IMR-90 (cell line): Measurements from ENCODE around the gene CPNE2. TPM values are rescaled to one million over a fixed set of nuclear protein-coding genes. Genes with fewer than 3 reads are reported as not detected.

Experiments used
- ATAC-seq: fragments of 200-7000 bp; cut with Tn5 transposase; 2 replicates; pipeline ENCODE4 v1.9.1; 2020; ENCODE audit warnings: low read depth, mild to moderate bottlenecking, moderate library complexity
- BruUV-seq: library from RNA; stranded (reverse); fragments of 400-500 nt; replicated peaks from 2 replicates; lab custom pipeline; 2021; lab: Mats Ljungman, UMichigan
- CTCF ChIA-PET: fragments of 300-600 bp; formaldehyde crosslinking; extraction: SDS; loops from one replicate; lab custom pipeline; 2021; ENCODE audit warnings: antibody characterized with exemption; lab: Yijun Ruan, JAX
- POLR2A ChIA-PET: fragments of 300-600 bp; sonication (Branson Sonifier 250); formaldehyde crosslinking; loops from one replicate; lab custom pipeline; 2022; ENCODE audit warnings: antibody characterized with exemption; ENCODE audit not compliant: unreplicated experiment; lab: Charles Lee
- DNase-seq: peaks from one replicate; pipeline ENCODE4 v3.0.0; 2013
- H2AFZ ChIP-seq: replicated peaks from 2 replicates; pipeline ENCODE3; 2013; ENCODE audit warnings: low read length, mild to moderate bottlenecking; ENCODE audit not compliant: poor library complexity
- H2AK5ac ChIP-seq: 2 replicates; pipeline ENCODE4 v1.6.1; 2013; ENCODE audit warnings: low read depth, low read length, inconsistent platforms
- H2AK9ac ChIP-seq: replicated peaks from 2 replicates; pipeline ENCODE3; 2013; ENCODE audit warnings: mild to moderate bottlenecking, low read depth, low read length, moderate library complexity; ENCODE audit not compliant: poor library complexity
- H2BK120ac ChIP-seq: 2 replicates; pipeline ENCODE4 v1.6.1; 2013; ENCODE audit warnings: low read depth, low read length, inconsistent platforms
- H2BK15ac ChIP-seq: 3 replicates; pipeline ENCODE4 v1.6.1; 2013; ENCODE audit warnings: low read depth, low read length, inconsistent platforms
- H2BK20ac ChIP-seq: 2 replicates; pipeline ENCODE4 v1.6.1; 2013; ENCODE audit warnings: low read depth, mild to moderate bottlenecking, inconsistent platforms, low read length, moderate library complexity
- H2BK5ac ChIP-seq: 2 replicates; pipeline ENCODE4 v1.6.1; 2013; ENCODE audit warnings: mild to moderate bottlenecking, low read depth, low read length, inconsistent platforms; ENCODE audit not compliant: poor library complexity, severe bottlenecking
- H3K14ac ChIP-seq: replicated peaks from 2 replicates; pipeline ENCODE4 v1.6.1; 2013; ENCODE audit warnings: low read depth, low read length, inconsistent platforms
- H3K18ac ChIP-seq: 2 replicates; pipeline ENCODE4 v1.6.1; 2013; ENCODE audit warnings: low read depth, low read length, control low read depth
- H3K23ac ChIP-seq: 2 replicates; pipeline ENCODE4 v1.6.1; 2013; ENCODE audit warnings: low read depth, low read length, inconsistent platforms
- H3K27ac ChIP-seq: 2 replicates; pipeline ENCODE4 v1.5.1; 2013; ENCODE audit warnings: mild to moderate bottlenecking, control low read depth, low read length; ENCODE audit not compliant: insufficient read depth
- H3K27me3 ChIP-seq: 2 replicates; pipeline ENCODE4 v1.6.1; 2013; ENCODE audit warnings: low read length; ENCODE audit not compliant: control insufficient read depth, insufficient read depth
- H3K36me3 ChIP-seq: 2 replicates; pipeline ENCODE4 v1.6.1; 2013; ENCODE audit warnings: low read length, mixed read lengths; ENCODE audit not compliant: control insufficient read depth, insufficient read depth
- H3K4ac ChIP-seq: 2 replicates; pipeline ENCODE4 v1.6.1; 2013; ENCODE audit warnings: low read depth, low read length, inconsistent platforms
- H3K4me1 ChIP-seq: 2 replicates; pipeline ENCODE4 v1.6.1; 2013; ENCODE audit warnings: low read length, mixed read lengths; ENCODE audit not compliant: control insufficient read depth, insufficient read depth
- H3K4me2 ChIP-seq: 2 replicates; pipeline ENCODE4 v1.6.1; 2013; ENCODE audit warnings: low read depth, mild to moderate bottlenecking, control low read depth, low read length, moderate library complexity
- H3K4me3 ChIP-seq: 2 replicates; pipeline ENCODE4 v1.5.1; 2013; ENCODE audit warnings: low read depth, mild to moderate bottlenecking, control low read depth, low read length, moderate library complexity; ENCODE audit not compliant: insufficient read depth
- H3K56ac ChIP-seq: 2 replicates; pipeline ENCODE4 v1.6.1; 2013; ENCODE audit warnings: low read length, inconsistent platforms; ENCODE audit not compliant: insufficient read depth; ENCODE audit errors: extremely low read depth
- H3K79me1 ChIP-seq, 2 experiments: 2 replicates each; pipeline ENCODE4 v1.6.1; 2013; ENCODE audit warnings: low read length in 2 of 2, inconsistent platforms in 1 of 2, low read depth in 1 of 2
- H3K9ac ChIP-seq: 2 replicates; pipeline ENCODE4 v1.6.1; 2013; ENCODE audit warnings: low read depth, low read length, control low read depth
- H3K9me1 ChIP-seq: 2 replicates; pipeline ENCODE4 v1.6.1; 2013; ENCODE audit warnings: low read length, inconsistent platforms; ENCODE audit not compliant: insufficient read depth
- H3K9me3 ChIP-seq: 2 replicates; pipeline ENCODE4 v1.6.1; 2013; ENCODE audit warnings: low read length; ENCODE audit not compliant: control insufficient read depth, insufficient read depth
- H4K20me1 ChIP-seq: 2 replicates; pipeline ENCODE4 v1.6.1; 2013; ENCODE audit warnings: low read length, inconsistent platforms; ENCODE audit not compliant: insufficient read depth
- H4K5ac ChIP-seq: 2 replicates; pipeline ENCODE4 v1.6.1; 2013; ENCODE audit warnings: mild to moderate bottlenecking, low read depth, low read length, control low read depth
- H4K8ac ChIP-seq, 2 experiments: 2 replicates each; pipeline ENCODE4 v1.6.1; 2013; ENCODE audit warnings: low read depth in 2 of 2, low read length in 2 of 2, control low read depth in 1 of 2, inconsistent platforms in 1 of 2
- H4K91ac ChIP-seq: 2 replicates; pipeline ENCODE4 v1.6.1; 2013; ENCODE audit warnings: low read depth, low read length, inconsistent platforms; ENCODE audit not compliant: insufficient read depth
- BHLHE40 ChIP-seq: fragments of 150-350 bp; IDR thresholded peaks from 2 replicates; pipeline ENCODE4 v1.6.1; 2016; ENCODE audit warnings: mild to moderate bottlenecking, low read depth, low read length
- CEBPB ChIP-seq: IDR thresholded peaks from 2 replicates; pipeline ENCODE4 v1.6.1; 2012; ENCODE audit warnings: low read depth, low read length, improper control_type of control experiment
- MAFK ChIP-seq: IDR thresholded peaks from 2 replicates; pipeline ENCODE4 v1.6.1; 2012; ENCODE audit warnings: low read depth, low read length, improper control_type of control experiment
- NFE2L2 ChIP-seq: fragments of 150-350 bp; IDR thresholded peaks from 2 replicates; pipeline ENCODE4 v1.6.1; 2016; ENCODE audit warnings: low read depth, mild to moderate bottlenecking, low read length
- RAD21 ChIP-seq: IDR thresholded peaks from 2 replicates; pipeline ENCODE4 v1.6.1; 2012; ENCODE audit warnings: low read length, improper control_type of control experiment
- SMC3 ChIP-seq: fragments of 150-350 bp; IDR thresholded peaks from 2 replicates; pipeline ENCODE4 v1.6.1; 2016; ENCODE audit warnings: low read depth, mild to moderate bottlenecking, antibody characterized with exemption, low read length, moderate library complexity
- WGBS, 2 experiments: methylation state at CpG; one replicate each; pipeline versions ENCODE4 v1.1.5 to v1.1.7; 2013; ENCODE audit warnings: missing lambda C conversion rate in 2 of 2; ENCODE audit not compliant: insufficient read length in 1 of 2; ENCODE audit errors: extremely low coverage in 2 of 2; 5-methylcytosine and 5-hydroxymethylcytosine counted together
- dilution Hi-C: fragments of 300-500 bp; cut with HindIII; formaldehyde crosslinking; loops from one replicate; pipeline ENCODE4 v1.14.3; 2018; ENCODE audit warnings: low sequenced_read_pairs; ENCODE audit not compliant: unreplicated experiment
- in situ Hi-C: fragments of 300-500 bp; cut with MboI; formaldehyde crosslinking; loops from 3 replicates; pipeline ENCODE4 v1.14.3; 2019; ENCODE audit warnings: low sequenced_read_pairs, inconsistent platforms, mixed read lengths
- intact Hi-C: fragments of 100-400 bp; cut with micrococcal nuclease; formaldehyde crosslinking; loops from 2 replicates; pipeline ENCODE4 v1.10.0; 2022
- polyA plus RNA-seq, 3 experiments: library from polyadenylated mRNA; depleted of rRNA; stranded (reverse); fragments of >200 nt; gene quantifications; 2 replicates each; pipeline ENCODE4 v1.2.3, GENCODE V29; 2012; ENCODE audit warnings: low replicate concordance in 1 of 3
- total RNA-seq: library from RNA; depleted of rRNA; stranded (reverse); fragments of >200 nt; gene quantifications from 2 replicates; pipeline ENCODE4 v1.2.3, GENCODE V29; 2012

The CPNE2 gene
- total and polyA plus RNA-seq, 2 of the 4 experiments (the other 2 are of a cell fraction), result 15.4 to 48.0 TPM

- Histone ChIP-seq H2BK120ac (no peak overlapping the region), H3K4ac (peak overlapping the region; percentile 58; the same call in 1 of the 2 replicates), H4K20me1 (no peaks in the 10 kb centered on the region), H2BK20ac (0 out of 2 replicates have a peak overlapping the region, but pooled peaks have one; percentile 30), H3K4me3 (no peak overlapping the region), H3K9me1 (peaks cover 7% of the 10 kb centered on the region; the same call in 1 of the 2 replicates), H3K9me3 (no peaks in the 10 kb centered on the region; the same call in 1 of the 2 replicates), H3K23ac (no peak overlapping the region), H3K4me2 (no peak overlapping the region), H2AK9ac (peak overlapping the region; percentile 18), H2AK5ac (no peak overlapping the region; the same call in 1 of the 2 replicates), H3K36me3 (peaks cover 15% of the 10 kb centered on the region), H3K14ac (0 out of 2 replicates have a peak overlapping the region, but pooled peaks have one; percentile 32), H3K27me3 (no peaks in the 10 kb centered on the region), H2BK15ac (no peak overlapping the region), H3K27ac (peak overlapping the region; percentile 23; the same call in 1 of the 2 replicates), H3K4me1 (peaks cover 3% of the 10 kb centered on the region; the same call in 1 of the 2 replicates), H4K5ac (no peak overlapping the region; the same call in 1 of the 2 replicates), H2BK5ac (no peak overlapping the region), H3K79me1 (no peaks in the 10 kb centered on the region), H2AFZ (peak overlapping the region; percentile 69), H3K56ac (no peak overlapping the region), H3K9ac (no peak overlapping the region; the same call in 1 of the 2 replicates), H3K18ac (no peak overlapping the region; the same call in 1 of the 2 replicates), H4K8ac (0 out of 4 replicates have a peak overlapping the region, but pooled peaks of 1 of the 2 experiments have one; percentile 36), H4K91ac (no peak overlapping the region)
- in situ Hi-C loops (loop anchor here (10.0 kb wide), 1 partner anchor 180 kb away; the partner anchor contains the start of gene SLC12A3), intact Hi-C loops (loop anchor here (1.0 to 10.0 kb wide), 3 partner anchors 56 to 178 kb away; partner anchors contain the start of genes CETP and NLRC5), dilution Hi-C loops (no loop called here)
- ChIA-PET POLR2A (no interaction called here), CTCF (interaction anchor here (0.6 to 1.3 kb wide), 3 partner anchors 12 to 663 kb away, joined by 4 to 9 read pairs (median 4); no protein-coding TSS in a partner anchor)
- DNase-seq, result peak; percentile 28
- TF ChIP-seq BHLHE40 (peak; percentile 33; the same call in 1 of the 2 replicates), CEBPB (peak; percentile 66), MAFK (no peak), NFE2L2 (no peak), SMC3 (no peak), RAD21 (no peak)
- ATAC-seq, result peak; percentile 30
- no TSS peak for BruUV-seq
- WGBS, 2 experiments, result 100% methylated on average over 1 of the region's 12 CpGs; no CpG with 5 or more reads in 1 of the 2 experiments
Measured at GRCh38 chr16:57044931-57045693, 47.3 kb upstream of the CPNE2 start.
